Activated CD8-positive, alpha-beta T cell treated with anti-CD3 and anti-CD28 coated beads, Interleukin-2, amount 10 ng/mL, durations not matched to agents 7 days and 5 days (primary cell): ENCODE results near the gene STAT5A. TPM values are rescaled to one million over a fixed set of nuclear protein-coding genes. Genes with fewer than 3 reads are reported as not detected.

ENCODE experiments used
- ATAC-seq: fragments of 150-1000 bp; cut with Tn5 transposase; one replicate; pipeline ENCODE4 v1.10.0; 2021; ENCODE audit warnings: moderate library complexity
- CTCF ChIA-PET: fragments of 350-600 bp; sonication (Branson Sonifier 250); formaldehyde crosslinking; loops from one replicate; lab custom pipeline; 2021; ENCODE audit warnings: antibody characterized with exemption; lab: Charles Lee
- POLR2A ChIA-PET: fragments of 350-600 bp; sonication (Branson Sonifier 250); formaldehyde crosslinking; loops from one replicate; lab custom pipeline; 2021; ENCODE audit warnings: antibody characterized with exemption; lab: Charles Lee
- DNase-seq: peaks from one replicate; pipeline ENCODE4 v3.0.0-alpha.2; 2020
- H3K27ac Mint-ChIP-seq: one replicate; pipeline ENCODE4 v1.8.0; 2021; ENCODE audit warnings: mild to moderate bottlenecking, mixed read lengths
- H3K27me3 Mint-ChIP-seq: one replicate; pipeline ENCODE4 v1.8.0; 2021; ENCODE audit warnings: low read depth, mixed read lengths
- H3K36me3 Mint-ChIP-seq: one replicate; pipeline ENCODE4 v1.8.0; 2021; ENCODE audit warnings: low read depth, mixed read lengths
- H3K4me1 Mint-ChIP-seq: one replicate; pipeline ENCODE4 v1.8.0; 2021; ENCODE audit warnings: low read depth, mixed read lengths
- H3K4me3 Mint-ChIP-seq: one replicate; pipeline ENCODE4 v1.8.0; 2021; ENCODE audit warnings: mild to moderate bottlenecking, mixed read lengths
- H3K9me3 Mint-ChIP-seq: one replicate; pipeline ENCODE4 v1.8.0; 2022; ENCODE audit warnings: mixed read lengths; ENCODE audit not compliant: insufficient read depth
- total RNA-seq, 2 experiments: library from RNA; stranded (reverse); gene quantifications; one replicate each; pipeline ENCODE4 v1.2.3, GENCODE V29; 2021

STAT5A gene
- total RNA-seq, 2 experiments from 2014 or later = 117 to 119 TPM

DNA sequence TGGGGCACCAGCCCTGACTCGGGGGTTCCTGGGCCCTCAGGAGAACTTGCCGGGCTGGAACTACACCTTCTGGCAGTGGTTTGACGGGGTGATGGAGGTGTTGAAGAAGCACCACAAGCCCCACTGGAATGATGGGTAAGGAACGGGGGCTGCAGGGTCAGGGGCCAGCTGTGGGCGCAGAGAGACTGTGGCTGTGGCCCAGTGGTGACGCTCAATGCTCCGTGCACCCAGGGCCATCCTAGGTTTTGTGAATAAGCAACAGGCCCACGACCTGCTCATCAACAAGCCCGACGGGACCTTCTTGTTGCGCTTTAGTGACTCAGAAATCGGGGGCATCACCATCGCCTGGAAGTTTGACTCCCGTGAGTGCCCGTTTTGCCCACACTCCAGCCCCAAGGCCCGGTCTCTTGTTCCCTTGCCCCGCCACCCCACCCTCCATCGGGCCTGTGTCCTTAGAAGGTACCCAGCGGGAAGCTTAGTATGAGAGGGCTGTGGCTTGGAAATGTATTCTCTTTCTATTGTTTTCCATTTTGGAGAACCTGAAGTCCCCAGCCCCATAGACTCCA lies 19.1 kb downstream of the STAT5A start:
- no peaks in the 10 kb centered on the region for H3K27me3 Mint-ChIP-seq
- ChIA-PET POLR2A (no interaction called here), CTCF (interaction anchor here (2.0 kb wide), 1 partner anchor 15 kb away, joined by 4 read pairs; no protein-coding TSS in a partner anchor)
- ATAC-seq (no peak), DNase-seq (no peak)
- H3K4me1 Mint-ChIP-seq = peaks cover 35% of the 10 kb centered on the region
- H3K9me3 Mint-ChIP-seq = no peaks in the 10 kb centered on the region
- peak overlapping the region; percentile 37 for H3K27ac Mint-ChIP-seq
- peaks cover 72% of the 10 kb centered on the region for H3K36me3 Mint-ChIP-seq
- H3K4me3 Mint-ChIP-seq = no peak overlapping the region

DNA sequence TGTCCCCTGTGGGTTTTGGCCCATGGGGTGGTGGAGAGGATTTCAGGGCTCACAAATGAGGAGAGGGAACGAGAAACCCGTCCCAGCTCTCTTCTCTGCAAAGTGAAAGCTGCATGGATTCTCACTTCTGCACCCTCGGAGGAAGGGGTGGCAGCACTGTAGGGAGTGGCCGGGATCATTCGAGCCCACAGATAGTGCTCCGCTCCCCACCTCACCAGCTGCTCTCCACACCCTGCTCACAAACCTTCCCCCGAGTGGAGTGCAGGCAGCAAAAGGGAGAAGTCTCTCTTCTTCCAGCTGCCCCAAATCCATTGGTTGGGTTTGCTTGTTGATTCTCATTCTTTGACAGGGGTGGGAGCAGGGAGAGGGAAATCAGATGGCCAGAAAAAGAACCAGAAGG lies 20.1 kb downstream of the STAT5A start:
- H3K27ac Mint-ChIP-seq = no peak overlapping the region
- H3K27me3 Mint-ChIP-seq = no peaks in the 10 kb centered on the region
- ChIA-PET CTCF (interaction anchor here (1.0 to 19.4 kb wide), 5 partner anchors 14 to 96 kb away, joined by 3 to 666 read pairs (median 5); partner anchors contain the start of gene STAT5A), POLR2A (interaction anchor here (1.2 kb wide), 2 partner anchors 10 to 80 kb away, joined by 3 read pairs; partner anchors contain the start of gene STAT3)
- H3K4me3 Mint-ChIP-seq = no peak overlapping the region
- DNase-seq (no peak), ATAC-seq (no peak)
- peaks cover 42% of the 10 kb centered on the region for H3K4me1 Mint-ChIP-seq
- no peaks in the 10 kb centered on the region for H3K9me3 Mint-ChIP-seq
- peaks cover 71% of the 10 kb centered on the region for H3K36me3 Mint-ChIP-seq

DNA sequence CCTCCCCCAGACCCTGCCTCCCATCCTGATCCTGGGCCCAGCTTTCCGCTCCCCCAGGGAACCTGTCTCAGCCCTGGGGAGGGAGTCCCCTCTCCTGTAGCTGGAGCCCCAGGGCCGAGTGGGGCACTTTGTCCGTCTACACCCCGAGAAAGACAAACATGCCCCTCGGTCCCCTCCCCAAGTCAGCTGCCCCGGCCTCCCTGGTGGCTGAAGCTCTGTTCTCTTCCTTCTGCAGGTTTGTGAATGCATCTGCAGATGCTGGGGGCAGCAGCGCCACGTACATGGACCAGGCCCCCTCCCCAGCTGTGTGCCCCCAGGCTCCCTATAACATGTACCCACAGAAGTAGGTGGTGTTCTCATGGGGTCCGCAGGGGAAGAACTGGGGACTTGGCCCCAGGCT lies 20.8 kb downstream of the STAT5A start:
- Mint-ChIP-seq H3K27ac (no peak overlapping the region), H3K4me1 (peaks cover 49% of the 10 kb centered on the region), H3K4me3 (no peak overlapping the region), H3K27me3 (no peaks in the 10 kb centered on the region), H3K36me3 (peaks cover 70% of the 10 kb centered on the region), H3K9me3 (no peaks in the 10 kb centered on the region)
- ChIA-PET POLR2A (interaction anchor here (0.7 to 1.2 kb wide), 3 partner anchors 9 to 79 kb away, joined by 3 read pairs; partner anchors contain the start of gene STAT3), CTCF (interaction anchor here (1.0 to 19.4 kb wide), 5 partner anchors 13 to 95 kb away, joined by 3 to 666 read pairs (median 11); partner anchors contain the start of gene STAT5A)
- no peak for ATAC-seq
- no peak for DNase-seq

DNA sequence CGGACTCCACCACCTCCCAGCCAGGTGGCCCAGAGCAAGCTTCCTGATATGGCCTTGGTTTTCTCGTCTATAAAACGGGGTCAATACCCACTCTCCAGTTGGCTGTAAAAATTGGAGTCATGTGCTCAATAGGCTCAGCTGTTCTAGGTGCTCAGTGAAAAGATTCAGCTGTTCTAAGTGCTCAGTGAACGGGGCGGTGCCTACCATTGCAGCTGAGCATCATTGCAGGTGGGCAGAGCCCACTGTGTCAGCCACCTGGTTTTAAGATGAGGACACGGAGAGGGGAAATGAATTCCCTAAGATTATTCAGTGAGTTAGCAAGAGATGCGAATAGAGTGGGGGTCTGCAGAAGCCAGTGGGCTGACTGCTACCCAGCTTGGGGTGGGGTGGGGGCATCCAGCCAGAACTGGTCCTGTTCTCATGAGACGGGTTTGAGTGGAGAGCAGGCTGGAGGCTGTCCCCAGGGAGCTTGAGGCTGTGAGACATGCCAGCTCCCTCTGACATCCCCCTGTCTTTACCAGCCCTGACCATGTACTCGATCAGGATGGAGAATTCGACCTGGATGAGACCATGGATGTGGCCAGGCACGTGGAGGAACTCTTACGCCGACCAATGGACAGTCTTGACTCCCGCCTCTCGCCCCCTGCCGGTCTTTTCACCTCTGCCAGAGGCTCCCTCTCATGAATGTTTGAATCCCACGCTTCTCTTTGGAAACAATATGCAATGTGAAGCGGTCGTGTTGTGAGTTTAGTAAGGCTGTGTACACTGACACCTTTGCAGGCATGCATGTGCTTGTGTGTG lies 21.9 kb downstream of the STAT5A start:
- H3K9me3 Mint-ChIP-seq = no peaks in the 10 kb centered on the region
- ChIA-PET CTCF (interaction anchor here (0.6 to 19.4 kb wide), 10 partner anchors 10 to 347 kb away, joined by 3 to 666 read pairs (median 8); partner anchors contain the start of gene STAT3), POLR2A (interaction anchor here (0.6 to 1.6 kb wide), 3 partner anchors 13 to 88 kb away, joined by 3 to 6 read pairs (median 4); partner anchors contain the start of gene STAT5A)
- DNase-seq (no peak), ATAC-seq (no peak)
- no peak overlapping the region for H3K27ac Mint-ChIP-seq
- H3K27me3 Mint-ChIP-seq = no peaks in the 10 kb centered on the region
- H3K4me1 Mint-ChIP-seq = peaks cover 55% of the 10 kb centered on the region
- peaks cover 65% of the 10 kb centered on the region for H3K36me3 Mint-ChIP-seq
- H3K4me3 Mint-ChIP-seq = no peak overlapping the region

DNA sequence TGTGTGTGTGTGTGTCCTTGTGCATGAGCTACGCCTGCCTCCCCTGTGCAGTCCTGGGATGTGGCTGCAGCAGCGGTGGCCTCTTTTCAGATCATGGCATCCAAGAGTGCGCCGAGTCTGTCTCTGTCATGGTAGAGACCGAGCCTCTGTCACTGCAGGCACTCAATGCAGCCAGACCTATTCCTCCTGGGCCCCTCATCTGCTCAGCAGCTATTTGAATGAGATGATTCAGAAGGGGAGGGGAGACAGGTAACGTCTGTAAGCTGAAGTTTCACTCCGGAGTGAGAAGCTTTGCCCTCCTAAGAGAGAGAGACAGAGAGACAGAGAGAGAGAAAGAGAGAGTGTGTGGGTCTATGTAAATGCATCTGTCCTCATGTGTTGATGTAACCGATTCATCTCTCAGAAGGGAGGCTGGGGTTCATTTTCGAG lies 22.5 kb downstream of the STAT5A start:
- H3K4me1 Mint-ChIP-seq = peaks cover 60% of the 10 kb centered on the region
- ChIA-PET CTCF (interaction anchor here (0.9 to 19.4 kb wide), 9 partner anchors 9 to 347 kb away, joined by 3 to 666 read pairs (median 11); partner anchors contain the start of gene STAT3), POLR2A (interaction anchor here (0.6 to 1.6 kb wide), 3 partner anchors 14 to 88 kb away, joined by 3 to 6 read pairs (median 4); partner anchors contain the start of gene STAT5A)
- H3K36me3 Mint-ChIP-seq = peaks cover 69% of the 10 kb centered on the region
- H3K27me3 Mint-ChIP-seq = no peaks in the 10 kb centered on the region
- H3K4me3 Mint-ChIP-seq = no peak overlapping the region
- peak overlapping the region; percentile 37 for H3K27ac Mint-ChIP-seq
- ATAC-seq (no peak), DNase-seq (no peak)
- no peaks in the 10 kb centered on the region for H3K9me3 Mint-ChIP-seq

DNA sequence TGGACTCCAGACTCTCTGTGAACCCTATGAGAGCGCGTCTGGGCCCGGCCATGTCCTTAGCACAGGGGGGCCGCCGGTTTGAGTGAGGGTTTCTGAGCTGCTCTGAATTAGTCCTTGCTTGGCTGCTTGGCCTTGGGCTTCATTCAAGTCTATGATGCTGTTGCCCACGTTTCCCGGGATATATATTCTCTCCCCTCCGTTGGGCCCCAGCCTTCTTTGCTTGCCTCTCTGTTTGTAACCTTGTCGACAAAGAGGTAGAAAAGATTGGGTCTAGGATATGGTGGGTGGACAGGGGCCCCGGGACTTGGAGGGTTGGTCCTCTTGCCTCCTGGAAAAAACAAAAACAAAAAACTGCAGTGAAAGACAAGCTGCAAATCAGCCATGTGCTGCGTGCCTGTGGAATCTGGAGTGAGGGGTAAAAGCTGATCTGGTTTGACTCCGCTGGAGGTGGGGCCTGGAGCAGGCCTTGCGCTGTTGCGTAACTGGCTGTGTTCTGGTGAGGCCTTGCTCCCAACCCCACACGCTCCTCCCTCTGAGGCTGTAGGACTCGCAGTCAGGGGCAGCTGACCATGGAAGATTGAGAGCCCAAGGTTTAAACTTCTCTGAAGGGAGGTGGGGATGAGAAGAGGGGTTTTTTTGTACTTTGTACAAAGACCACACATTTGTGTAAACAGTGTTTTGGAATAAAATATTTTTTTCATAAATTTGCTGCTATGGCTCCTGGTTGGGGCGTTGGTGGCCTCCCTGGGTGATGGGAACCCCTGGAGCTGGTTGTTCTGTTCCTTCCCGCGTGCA lies 23.1 kb downstream of the STAT5A start:
- Mint-ChIP-seq H3K27ac (peak overlapping the region; percentile 69), H3K4me1 (peaks cover 58% of the 10 kb centered on the region), H3K27me3 (no peaks in the 10 kb centered on the region), H3K9me3 (no peaks in the 10 kb centered on the region), H3K4me3 (peak overlapping the region; percentile 39), H3K36me3 (peaks cover 68% of the 10 kb centered on the region)
- ChIA-PET CTCF (interaction anchor here (0.7 to 19.4 kb wide), 20 partner anchors 10 to 216 kb away, joined by 3 to 666 read pairs (median 5); partner anchors contain the start of genes GHDC, STAT3 and STAT5A), POLR2A (interaction anchor here (0.6 to 2.0 kb wide), 8 partner anchors 23 to 216 kb away, joined by 3 to 8 read pairs (median 4); partner anchors contain the start of genes STAT3 and STAT5A)
- no peak for ATAC-seq
- no peak for DNase-seq

DNA sequence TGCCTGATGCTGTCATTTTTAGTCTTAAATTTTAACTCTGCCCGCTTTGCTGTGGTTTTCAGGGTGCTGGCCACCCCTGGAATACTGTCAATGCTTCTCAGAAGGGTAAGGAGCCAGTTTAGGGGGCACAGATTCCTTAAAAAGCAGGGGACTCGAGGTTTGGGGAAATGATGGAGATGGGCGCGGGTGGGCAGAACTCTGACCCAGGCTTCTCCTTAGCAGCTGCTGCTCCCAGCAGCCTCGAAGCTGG lies 23.7 kb downstream of the STAT5A start:
- H3K4me1 Mint-ChIP-seq = peaks cover 58% of the 10 kb centered on the region
- peak overlapping the region; percentile 42 for H3K27ac Mint-ChIP-seq

DNA sequence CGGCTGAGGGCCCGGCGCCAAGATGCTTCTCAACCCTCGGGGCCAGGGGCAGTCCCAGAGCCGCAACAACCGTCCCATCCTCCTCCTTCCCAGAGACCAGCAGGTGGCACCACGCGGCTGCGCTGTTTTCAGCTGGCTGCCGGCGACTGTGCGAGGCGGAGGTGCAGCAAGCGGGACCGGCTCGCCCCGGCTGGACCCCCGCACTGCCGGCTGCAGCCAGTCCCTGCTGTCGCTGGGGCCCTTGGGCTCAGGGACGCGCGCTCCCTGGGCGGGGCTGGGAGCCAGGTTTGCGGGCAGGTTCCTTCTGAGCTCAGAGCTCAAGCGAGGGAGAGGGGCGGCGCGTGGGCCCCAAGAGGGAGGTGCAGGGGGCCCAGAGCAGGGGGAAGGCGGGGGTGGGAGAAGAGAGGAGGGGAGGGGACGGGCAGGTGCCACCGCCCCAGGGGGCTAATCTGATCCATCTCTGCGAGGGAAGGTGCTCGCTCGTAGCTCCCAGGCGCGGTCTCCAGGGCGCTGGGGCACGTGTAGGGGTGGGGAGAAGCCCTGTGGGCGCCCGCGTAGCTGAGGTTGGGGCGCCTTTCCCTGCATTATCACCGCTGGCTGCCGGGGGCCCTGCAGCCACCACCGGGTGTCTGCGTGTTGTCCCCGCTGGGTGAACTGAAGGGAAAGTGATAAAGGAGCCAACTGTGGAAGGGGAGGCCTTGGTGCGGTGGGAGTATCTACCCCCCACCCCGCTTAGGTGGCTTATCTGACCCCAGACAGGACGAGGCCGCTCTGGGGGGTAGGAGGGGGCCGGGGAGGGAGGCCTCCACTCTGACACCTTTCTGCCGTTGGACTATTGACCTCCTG lies 24.2 kb downstream of the STAT5A start:
- ATAC-seq = peak; percentile 77
- ChIA-PET POLR2A (interaction anchor here (0.6 to 2.0 kb wide), 10 partner anchors 24 to 215 kb away, joined by 3 to 8 read pairs (median 4); partner anchors contain the start of genes STAT3 and STAT5A), CTCF (interaction anchor here (0.7 to 19.4 kb wide), 36 partner anchors 9 to 216 kb away, joined by 3 to 666 read pairs (median 3); partner anchors contain the start of genes GHDC, KCNH4, STAT3 and STAT5A)
- peaks cover 65% of the 10 kb centered on the region for H3K36me3 Mint-ChIP-seq
- H3K27ac Mint-ChIP-seq = peak overlapping the region; percentile 67
- peak; percentile 85 for DNase-seq
- peak overlapping the region; percentile 39 for H3K4me3 Mint-ChIP-seq
- no peaks in the 10 kb centered on the region for H3K9me3 Mint-ChIP-seq
- no peaks in the 10 kb centered on the region for H3K27me3 Mint-ChIP-seq
- H3K4me1 Mint-ChIP-seq = peaks cover 60% of the 10 kb centered on the region

More for the DNA sequence above, 23.7 kb downstream of the STAT5A start:
- POLR2A ChIA-PET = interaction anchor here (0.6 to 2.0 kb wide), 9 partner anchors 24 to 216 kb away, joined by 3 to 8 read pairs (median 4); partner anchors contain the start of genes STAT3 and STAT5A
- no peak for ATAC-seq
- CTCF ChIA-PET = interaction anchor here (0.7 to 19.4 kb wide), 25 partner anchors 10 to 217 kb away, joined by 3 to 666 read pairs (median 4); partner anchors contain the start of genes GHDC, KCNH4, STAT3 and STAT5A
- no peak for DNase-seq
- peaks cover 65% of the 10 kb centered on the region for H3K36me3 Mint-ChIP-seq
- no peaks in the 10 kb centered on the region for H3K9me3 Mint-ChIP-seq
- H3K27me3 Mint-ChIP-seq = no peaks in the 10 kb centered on the region
- peak overlapping the region; percentile 39 for H3K4me3 Mint-ChIP-seq

DNA sequence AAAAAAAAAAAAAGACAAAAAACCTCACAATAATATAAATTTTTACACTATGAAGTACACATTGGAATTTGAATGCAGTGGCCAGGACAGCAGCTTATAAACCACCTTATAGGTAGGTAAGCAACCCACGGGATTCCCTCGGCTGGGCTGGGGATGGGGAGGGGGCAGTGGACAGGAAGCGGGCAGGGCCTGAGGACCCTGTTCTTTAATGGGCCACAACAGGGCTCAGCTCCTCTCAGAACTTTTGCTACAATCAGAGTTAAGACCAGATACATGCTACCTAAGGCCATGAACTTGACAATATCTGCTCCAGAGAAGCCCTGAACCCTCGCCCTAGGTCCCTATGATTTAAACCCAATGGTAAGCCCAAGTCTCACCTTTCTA lies 25.1 kb downstream of the STAT5A start:
- H3K27ac Mint-ChIP-seq = peak overlapping the region; percentile 77
- ChIA-PET POLR2A (interaction anchor here (0.8 to 2.0 kb wide), 3 partner anchors 25 to 91 kb away, joined by 3 to 5 read pairs (median 4); partner anchors contain the start of gene STAT5A), CTCF (interaction anchor here (0.8 to 19.4 kb wide), 12 partner anchors 8 to 214 kb away, joined by 3 to 666 read pairs (median 6); partner anchors contain the start of gene STAT3)
- no peaks in the 10 kb centered on the region for H3K9me3 Mint-ChIP-seq
- peaks cover 61% of the 10 kb centered on the region for H3K36me3 Mint-ChIP-seq
- DNase-seq = no peak
- peaks cover 62% of the 10 kb centered on the region for H3K4me1 Mint-ChIP-seq
- no peaks in the 10 kb centered on the region for H3K27me3 Mint-ChIP-seq
- ATAC-seq = no peak
- H3K4me3 Mint-ChIP-seq = no peak overlapping the region
